ENCODE results near the gene SAFB. TPM values are rescaled to one million over a fixed set of nuclear protein-coding genes. Genes with fewer than 3 reads are reported as not detected.

SAFB gene
- total RNA-seq, 1 donor from 2014 or later, result 57.9 TPM

DNA sequence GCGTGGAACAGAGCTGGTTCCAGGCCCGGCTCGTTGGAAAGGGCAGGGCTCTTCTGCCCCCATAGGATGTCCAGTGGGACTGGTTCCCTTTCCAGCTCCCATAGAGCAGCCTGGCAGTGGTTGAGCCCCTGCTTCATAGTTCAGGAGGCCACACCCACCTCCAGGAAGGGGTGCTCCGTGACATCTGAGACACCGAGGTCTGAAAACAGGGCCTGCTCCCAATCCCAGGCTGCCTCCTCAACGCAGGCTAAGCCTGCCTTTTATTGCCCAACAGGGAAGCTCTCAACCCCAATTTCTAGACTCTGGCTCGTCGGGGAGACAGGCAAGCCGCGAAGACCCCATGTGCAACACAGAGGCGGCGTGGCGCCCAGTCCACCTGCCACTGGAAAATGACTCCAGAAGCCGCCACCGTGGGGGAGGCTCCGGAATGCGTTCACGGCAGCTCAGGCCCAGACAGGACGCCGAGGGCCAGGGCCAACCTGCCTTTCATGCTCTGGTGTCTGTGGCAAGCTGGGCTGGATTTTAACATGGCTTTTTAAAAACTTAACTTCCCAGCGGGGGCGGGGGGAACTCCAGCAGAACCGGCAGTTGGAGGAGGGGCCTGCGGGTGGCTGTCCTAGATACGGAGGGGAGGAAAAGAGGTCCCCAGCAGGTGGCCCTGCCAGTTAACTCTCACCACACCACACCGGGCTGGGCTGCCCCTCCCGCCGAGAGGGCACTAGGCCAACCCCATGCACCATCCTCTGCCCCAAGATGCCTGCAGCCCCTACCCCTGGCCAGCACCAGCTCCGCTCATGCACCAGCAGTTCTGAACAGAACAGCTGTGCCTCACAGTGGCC is 37.2 kb upstream of the SAFB start:
- H3K36me3 ChIP-seq, result no peaks in the 10 kb centered on the region
- peak overlapping the region; percentile 92 for H3K27ac Mint-ChIP-seq
- no peaks in the 10 kb centered on the region for H3K79me2 ChIP-seq (ENCODE audit: low read depth)
- no peaks in the 10 kb centered on the region for H3K9me3 Mint-ChIP-seq
- H3K4me3 ChIP-seq, result peak overlapping the region; percentile 37
- H3K4me1 ChIP-seq, result peaks cover 18% of the 10 kb centered on the region
- peaks cover 19% of the 10 kb centered on the region for H3F3A ChIP-seq (ENCODE audit: low read depth)
- H3K4me3 Mint-ChIP-seq, result peak overlapping the region; percentile 60
- no peak for TF ChIP-seq EZH2phosphoT487 (IDR thresholded peaks at IDR 0.05)
- TF ChIP-seq CTCF (IDR thresholded peaks at IDR 0.05), result no peak
- no peak for TF ChIP-seq EZH2 (IDR thresholded peaks at IDR 0.05)
- peak overlapping the region; percentile 88 for H3K27ac ChIP-seq
- H3K9me3 ChIP-seq (ENCODE audit: low read depth), result no peaks in the 10 kb centered on the region
- H3K9ac ChIP-seq, result no peak overlapping the region
- H3K36me3 Mint-ChIP-seq, result peaks cover 15% of the 10 kb centered on the region
- peaks cover 13% of the 10 kb centered on the region for H4K20me1 ChIP-seq (ENCODE audit: low read depth)
- H2AFZ ChIP-seq (replicated peaks), result peak overlapping the region; percentile 38
- H3K4me2 ChIP-seq, result peak overlapping the region; percentile 75
- peaks cover 27% of the 10 kb centered on the region for H3K4me1 Mint-ChIP-seq
- H3K27me3 Mint-ChIP-seq (ENCODE audit: insufficient read depth, low read depth), result peaks cover 3% of the 10 kb centered on the region
- no peaks in the 10 kb centered on the region for H3K27me3 ChIP-seq
- peak; percentile 80 for DNase-seq (ENCODE audit: low spot score)

DNA sequence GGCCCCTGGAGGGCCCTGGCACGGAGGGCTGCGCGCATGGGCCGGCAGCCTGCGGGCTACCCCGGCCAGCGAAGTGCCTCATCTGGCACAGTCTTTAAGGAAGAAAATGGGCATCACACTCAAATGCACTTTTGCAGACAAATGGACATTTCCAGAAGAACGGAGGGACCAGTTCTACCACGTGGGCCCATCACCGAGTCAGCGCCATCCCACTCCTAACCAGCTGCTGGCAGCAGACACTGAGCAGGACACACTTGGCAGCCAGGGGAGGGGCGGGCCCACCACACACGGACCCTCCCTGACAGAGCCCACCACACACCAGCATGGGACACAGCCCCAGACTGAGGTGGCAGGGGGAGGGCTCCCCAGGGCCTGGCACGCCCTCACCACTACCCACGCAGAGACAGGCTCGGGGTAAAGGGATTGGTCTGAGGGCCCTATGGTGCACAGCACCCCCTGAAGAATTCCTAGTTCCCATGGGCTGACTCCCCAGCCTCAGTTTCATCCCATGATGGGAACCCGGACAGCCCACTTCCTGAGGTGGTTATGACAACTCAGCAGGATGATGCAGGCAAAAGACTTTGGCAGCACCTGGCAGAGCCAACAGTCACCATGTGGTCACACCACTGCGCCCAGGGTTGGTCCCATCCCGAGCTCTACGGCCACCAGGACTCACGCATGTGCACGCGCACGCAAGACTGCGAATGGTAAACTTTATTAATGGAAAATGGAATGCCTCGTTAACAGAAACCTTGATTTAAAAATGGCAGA is 36.4 kb upstream of the SAFB start:
- no peaks in the 10 kb centered on the region for H3K9me3 Mint-ChIP-seq
- Histone ChIP-seq H3K27me3 (no peaks in the 10 kb centered on the region), H3K79me2 (ENCODE audit: low read depth) (no peaks in the 10 kb centered on the region), H3F3A (ENCODE audit: low read depth) (peaks cover 19% of the 10 kb centered on the region), H4K20me1 (ENCODE audit: low read depth) (peaks cover 13% of the 10 kb centered on the region), H3K27ac (peak overlapping the region; percentile 88), H3K4me2 (peak overlapping the region; percentile 75), H2AFZ (replicated peaks) (no peak overlapping the region), H3K36me3 (no peaks in the 10 kb centered on the region), H3K4me1 (peaks cover 18% of the 10 kb centered on the region), H3K4me3 (peak overlapping the region; percentile 37), H3K9me3 (ENCODE audit: low read depth) (no peaks in the 10 kb centered on the region), H3K9ac (no peak overlapping the region)
- TF ChIP-seq EZH2phosphoT487 (IDR thresholded peaks at IDR 0.05) (no peak), CTCF (IDR thresholded peaks at IDR 0.05) (no peak), EZH2 (IDR thresholded peaks at IDR 0.05) (no peak)
- H3K4me1 Mint-ChIP-seq, result peaks cover 26% of the 10 kb centered on the region
- peak overlapping the region; percentile 70 for H3K4me3 Mint-ChIP-seq
- H3K27ac Mint-ChIP-seq, result peak overlapping the region; percentile 78
- H3K36me3 Mint-ChIP-seq, result peaks cover 15% of the 10 kb centered on the region
- DNase-seq (ENCODE audit: low spot score), result no peak
- no peaks in the 10 kb centered on the region for H3K27me3 Mint-ChIP-seq (ENCODE audit: insufficient read depth, low read depth)

GRCh38 chr19:5587071-5587455 is 35.8 kb upstream of the SAFB start:
- no peak overlapping the region for H3K4me3 ChIP-seq
- no peaks in the 10 kb centered on the region for H3K36me3 ChIP-seq
- Mint-ChIP-seq H3K9me3 (no peaks in the 10 kb centered on the region), H3K4me1 (peaks cover 26% of the 10 kb centered on the region), H3K27me3 (ENCODE audit: insufficient read depth, low read depth) (no peaks in the 10 kb centered on the region), H3K36me3 (peaks cover 18% of the 10 kb centered on the region), H3K27ac (no peak overlapping the region), H3K4me3 (no peak overlapping the region)
- H3K4me2 ChIP-seq, result no peak overlapping the region
- TF ChIP-seq EZH2phosphoT487 (IDR thresholded peaks at IDR 0.05), result no peak
- TF ChIP-seq EZH2 (IDR thresholded peaks at IDR 0.05), result no peak
- TF ChIP-seq CTCF (IDR thresholded peaks at IDR 0.05), result no peak
- H3K27ac ChIP-seq, result peak overlapping the region; percentile 88
- DNase-seq (ENCODE audit: low spot score), result no peak
- H3K4me1 ChIP-seq, result peaks cover 18% of the 10 kb centered on the region
- no peaks in the 10 kb centered on the region for H3K9me3 ChIP-seq (ENCODE audit: low read depth)
- H3F3A ChIP-seq (ENCODE audit: low read depth), result peaks cover 19% of the 10 kb centered on the region
- no peaks in the 10 kb centered on the region for H3K27me3 ChIP-seq
- no peak overlapping the region for H2AFZ ChIP-seq (replicated peaks)
- H4K20me1 ChIP-seq (ENCODE audit: low read depth), result peaks cover 13% of the 10 kb centered on the region
- no peak overlapping the region for H3K9ac ChIP-seq
- H3K79me2 ChIP-seq (ENCODE audit: low read depth), result no peaks in the 10 kb centered on the region

Data from neural progenitor cell (in vitro differentiated cells).